GM19239 (cell line): Measurements from ENCODE around the gene WNK4.

Experiments
- DNase-seq: peaks from one replicate; pipeline ENCODE4 v3.0.0; 2011; ENCODE audit warnings: low spot score; ENCODE audit not compliant: insufficient read length
- FAIRE-seq: peaks from 2 replicates; lab custom pipeline; 2011; peaks lifted over from hg19 to GRCh38; lab: Jason Lieb, UNC

The WNK4 gene

GRCh38 chr17:42832213-42832933 is 52.0 kb downstream of the WNK4 start:
- no peak for FAIRE-seq
- DNase-seq, result no peak

- peak; percentile 89 for FAIRE-seq
- DNase-seq, result peak; percentile 91
These were observed 52.7 kb downstream of the WNK4 start, which contains the start of gene PSME3 for GRCh38 chr17:42832934-42833766. TSS of gene PSME3 (plus strand) at chr17:42833397. CDS start at chr17:42833632, 235 bp downstream.

DNA sequence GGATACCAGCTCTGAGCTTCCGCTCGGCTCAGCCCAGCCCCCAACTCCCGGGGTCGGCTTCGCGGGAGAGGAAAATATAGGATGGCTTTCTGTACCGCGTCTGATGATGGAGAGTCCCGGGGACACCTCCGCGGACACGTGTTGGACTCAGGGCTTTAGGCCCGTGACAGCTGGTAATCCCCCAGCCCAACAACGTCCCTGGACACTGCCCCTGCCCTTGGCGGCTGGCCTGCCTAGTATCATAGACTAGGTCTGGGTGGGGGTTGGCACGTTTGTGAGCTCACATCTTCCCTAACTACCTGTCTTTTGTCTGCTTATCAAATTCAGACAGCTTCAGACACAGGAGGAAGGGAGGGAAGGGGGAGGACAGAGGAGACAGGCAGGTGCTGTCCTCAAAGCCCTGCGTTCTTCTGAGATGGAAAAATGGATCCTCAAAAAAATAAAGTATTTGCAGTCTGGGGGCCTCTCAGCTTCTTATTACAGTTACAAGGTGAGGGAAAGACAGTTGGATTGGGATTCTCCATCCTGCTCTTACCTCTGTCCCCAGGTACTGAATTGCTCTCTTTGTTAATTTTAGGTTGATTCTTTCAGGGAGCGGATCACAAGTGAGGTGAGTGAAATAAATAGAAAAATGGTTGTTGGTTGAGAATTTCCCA is 53.5 kb downstream of the WNK4 start:
- no peak for FAIRE-seq
- no peak for DNase-seq

DNA sequence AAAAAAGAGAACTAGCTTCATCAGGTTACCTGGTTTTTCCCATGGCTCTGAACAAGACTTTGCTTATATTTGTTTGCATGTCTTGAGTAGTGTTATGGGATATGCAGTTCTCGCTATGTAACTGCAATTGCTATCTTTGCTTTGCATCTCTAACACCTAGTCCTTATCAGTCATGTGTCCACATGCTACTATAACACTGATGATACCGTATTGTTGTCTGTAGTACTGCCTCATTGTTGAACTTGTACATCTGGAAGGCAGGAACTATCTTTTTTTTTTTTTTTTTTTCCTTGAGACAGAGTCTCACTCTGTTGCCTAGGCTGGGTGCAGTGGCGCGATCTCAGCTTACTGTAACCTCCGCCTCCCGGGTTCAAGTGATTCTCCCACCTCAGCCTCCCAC is 55.3 kb downstream of the WNK4 start:
- DNase-seq (no peak), FAIRE-seq (no peak)

GRCh38 chr17:42841975-42842685 is 61.7 kb downstream of the WNK4 start:
- FAIRE-seq (no peak), DNase-seq (no peak)

DNA sequence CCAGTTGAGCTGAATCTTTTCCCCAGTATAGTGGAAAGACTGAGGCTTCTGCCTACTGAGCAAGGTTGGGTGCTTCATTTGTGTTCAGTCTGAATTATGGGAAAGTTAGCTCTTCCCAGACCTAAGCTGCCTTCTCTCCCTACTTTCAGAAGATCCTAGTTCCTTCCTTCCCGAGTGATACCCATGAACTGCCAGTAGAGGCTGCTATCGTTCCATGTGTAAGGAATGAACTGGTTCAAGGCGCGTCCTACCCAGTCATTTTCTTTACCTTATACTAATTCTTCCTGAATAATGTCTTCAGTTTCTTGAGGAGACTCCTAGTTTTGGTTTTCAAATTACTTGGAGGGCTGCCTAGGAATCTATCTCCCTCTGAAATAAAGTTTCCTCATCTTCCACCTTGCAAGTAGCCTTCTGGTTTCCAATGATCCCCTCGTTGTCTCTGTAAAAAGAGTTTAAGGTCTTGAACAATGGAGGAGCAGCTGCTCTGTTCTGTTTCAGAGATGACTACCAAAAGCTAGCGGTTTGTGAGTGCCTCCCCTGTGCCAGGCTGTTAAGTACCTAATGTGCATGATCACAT is 63.0 kb downstream of the WNK4 start:
- FAIRE-seq, result peak; percentile 28
- DNase-seq, result no peak

GRCh38 chr17:42844271-42844670 is 63.9 kb downstream of the WNK4 start, which contains the start of gene AOC2:
TSS of gene AOC2 (plus strand) at chr17:42844580. CDS start at chr17:42844627, 47 bp downstream.
- DNase-seq, result no peak
- no peak for FAIRE-seq

DNA sequence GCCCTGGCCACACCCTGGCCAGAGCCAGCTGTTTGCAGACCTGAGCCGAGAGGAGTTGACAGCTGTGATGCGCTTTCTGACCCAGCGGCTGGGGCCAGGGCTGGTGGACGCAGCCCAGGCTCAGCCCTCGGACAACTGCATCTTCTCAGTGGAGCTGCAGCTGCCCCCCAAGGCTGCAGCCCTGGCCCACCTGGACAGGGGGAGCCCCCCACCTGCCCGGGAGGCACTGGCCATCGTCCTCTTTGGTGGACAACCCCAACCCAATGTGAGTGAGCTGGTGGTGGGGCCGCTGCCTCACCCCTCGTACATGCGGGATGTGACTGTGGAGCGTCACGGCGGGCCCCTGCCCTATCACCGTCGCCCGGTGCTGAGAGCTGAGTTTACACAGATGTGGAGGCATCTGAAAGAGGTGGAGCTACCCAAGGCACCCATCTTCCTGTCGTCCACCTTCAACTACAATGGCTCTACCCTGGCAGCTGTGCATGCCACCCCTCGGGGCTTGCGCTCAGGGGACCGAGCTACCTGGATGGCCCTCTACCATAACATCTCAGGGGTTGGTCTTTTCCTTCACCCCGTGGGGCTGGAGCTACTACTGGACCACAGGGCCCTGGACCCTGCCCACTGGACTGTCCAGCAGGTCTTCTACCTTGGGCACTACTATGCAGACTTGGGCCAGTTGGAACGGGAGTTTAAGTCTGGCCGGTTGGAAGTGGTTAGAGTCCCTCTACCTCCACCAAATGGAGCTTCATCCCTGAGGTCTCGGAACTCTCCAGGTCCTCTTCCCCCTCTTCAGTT is 64.5 kb downstream of the WNK4 start:
- FAIRE-seq, result no peak
- no peak for DNase-seq

GRCh38 chr17:42845556-42845917 is 65.1 kb downstream of the WNK4 start:
- DNase-seq (no peak), FAIRE-seq (no peak)

DNA sequence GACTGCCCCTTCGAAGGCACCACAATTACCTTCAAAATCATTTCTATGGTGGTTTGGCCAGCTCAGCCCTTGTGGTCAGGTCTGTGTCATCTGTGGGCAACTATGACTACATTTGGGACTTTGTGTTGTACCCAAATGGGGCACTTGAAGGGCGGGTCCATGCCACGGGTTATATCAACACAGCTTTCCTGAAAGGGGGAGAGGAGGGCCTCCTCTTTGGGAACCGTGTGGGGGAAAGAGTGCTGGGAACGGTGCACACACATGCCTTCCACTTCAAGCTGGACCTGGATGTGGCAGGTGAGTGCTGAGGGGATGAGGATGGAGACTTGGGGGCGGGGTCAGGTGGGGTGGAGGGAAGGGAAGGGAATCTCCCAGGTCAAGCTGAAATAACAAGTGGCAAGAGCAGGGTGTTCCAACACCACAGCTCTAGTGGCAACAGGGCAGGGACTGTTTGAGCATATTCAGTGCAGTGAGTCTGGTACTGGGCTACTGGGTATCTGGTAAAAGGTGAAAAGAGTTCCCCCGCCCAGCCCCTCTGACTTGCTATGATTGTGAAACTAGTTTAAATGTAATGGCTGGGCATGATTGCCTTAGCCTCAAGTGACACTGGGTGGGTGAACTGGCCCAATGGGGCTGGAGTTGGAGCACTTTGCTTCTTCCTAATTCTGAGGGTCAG is 65.6 kb downstream of the WNK4 start:
- FAIRE-seq (no peak), DNase-seq (no peak)
